Neuronal stem cell (in vitro differentiated cells): Measurements from ENCODE around the gene HAND2.

Source experiments
- DNase-seq: peaks from one replicate; pipeline ENCODE4 v3.0.0-alpha.2; 2013; ENCODE audit warnings: low spot score
- H2AFZ ChIP-seq: one replicate; pipeline ENCODE4 v1.6.1; 2013; ENCODE audit warnings: mild to moderate bottlenecking, low read length, inconsistent platforms
- H2AK5ac ChIP-seq: 2 replicates; pipeline ENCODE4 v1.6.1; 2013; ENCODE audit warnings: low read depth, mild to moderate bottlenecking, inconsistent platforms, low read length, moderate library complexity, mixed read lengths
- H2BK120ac ChIP-seq: 2 replicates; pipeline ENCODE4 v1.6.1; 2013; ENCODE audit warnings: low read depth, mild to moderate bottlenecking, inconsistent platforms, low read length, moderate library complexity, mixed read lengths
- H2BK12ac ChIP-seq: one replicate; pipeline ENCODE4 v1.6.1; 2013; ENCODE audit warnings: low read length, inconsistent platforms
- H2BK15ac ChIP-seq: 2 replicates; pipeline ENCODE4 v1.6.1; 2013; ENCODE audit warnings: mild to moderate bottlenecking, low read length, inconsistent platforms, mixed read lengths
- H2BK5ac ChIP-seq: one replicate; pipeline ENCODE4 v1.6.1; 2013; ENCODE audit warnings: inconsistent platforms, mild to moderate bottlenecking, low read length, moderate library complexity
- H3K14ac ChIP-seq: one replicate; pipeline ENCODE4 v1.6.1; 2013; ENCODE audit warnings: low read length, inconsistent platforms
- H3K18ac ChIP-seq: 2 replicates; pipeline ENCODE4 v1.6.1; 2013; ENCODE audit warnings: low read length, inconsistent platforms
- H3K23ac ChIP-seq: 2 replicates; pipeline ENCODE4 v1.6.1; 2013; ENCODE audit warnings: low read depth, mild to moderate bottlenecking, mixed read lengths, low read length, inconsistent platforms; ENCODE audit not compliant: poor library complexity
- H3K27ac ChIP-seq: replicated peaks from 3 replicates; pipeline ENCODE4 v1.5.1; 2013; ENCODE audit warnings: low read length, inconsistent platforms
- H3K27me3 ChIP-seq, 3 experiments: 2 replicates each; pipeline ENCODE4 v1.6.1; 2013; ENCODE audit warnings: low read length in 3 of 3, mild to moderate bottlenecking in 2 of 3, inconsistent platforms in 1 of 3, low read depth in 1 of 3, mixed read lengths in 1 of 3, moderate library complexity in 1 of 3; ENCODE audit not compliant: control insufficient read depth in 3 of 3, insufficient read depth in 3 of 3
- H3K36me3 ChIP-seq, 2 donors: replicated peaks in 1 of 2; 2 replicates each; pipeline ENCODE4 v1.6.1; 2013; ENCODE audit warnings: low read length in 2 of 2; ENCODE audit not compliant: control insufficient read depth in 2 of 2, insufficient read depth in 2 of 2
- H3K4ac ChIP-seq: 2 replicates; pipeline ENCODE4 v1.6.1; 2013; ENCODE audit warnings: inconsistent platforms, mild to moderate bottlenecking, low read length, moderate library complexity
- H3K4me1 ChIP-seq, 2 donors: 1 replicate in 1 of 2; 2 replicates in 1 of 2; pipeline ENCODE4 v1.6.1; 2013; ENCODE audit warnings: low read length in 2 of 2, low read depth in 1 of 2; ENCODE audit not compliant: control insufficient read depth in 2 of 2, insufficient read depth in 1 of 2
- H3K4me2 ChIP-seq: one replicate; pipeline ENCODE4 v1.6.1; 2013; ENCODE audit warnings: mild to moderate bottlenecking, low read length, inconsistent platforms; ENCODE audit not compliant: insufficient read depth, poor library complexity, severe bottlenecking
- H3K4me3 ChIP-seq, 2 donors: 2 replicates each; pipeline ENCODE4 v1.5.1; 2013; ENCODE audit warnings: low read length in 2 of 2, mild to moderate bottlenecking in 2 of 2, inconsistent platforms in 1 of 2, moderate library complexity in 1 of 2
- H3K79me1 ChIP-seq: one replicate; pipeline ENCODE4 v1.6.1; 2013; ENCODE audit warnings: low read depth, mild to moderate bottlenecking, inconsistent platforms, low read length, moderate library complexity
- H3K9ac ChIP-seq: one replicate; pipeline ENCODE4 v1.6.1; 2013; ENCODE audit warnings: mild to moderate bottlenecking, low read depth, low read length, inconsistent platforms; ENCODE audit not compliant: poor library complexity
- H3K9me3 ChIP-seq, 2 donors: replicated peaks in 1 of 2; 2 replicates each; pipeline versions ENCODE3 to v1.6.1; 2013; ENCODE audit warnings: low read length in 2 of 2, mild to moderate bottlenecking in 2 of 2, inconsistent platforms in 1 of 2, low read depth in 1 of 2, mixed read lengths in 1 of 2, moderate library complexity in 1 of 2; ENCODE audit not compliant: control insufficient read depth in 2 of 2, insufficient read depth in 1 of 2
- H4K8ac ChIP-seq: one replicate; pipeline ENCODE4 v1.6.1; 2013; ENCODE audit warnings: low read depth, mild to moderate bottlenecking, inconsistent platforms, low read length, moderate library complexity
- H4K91ac ChIP-seq: one replicate; pipeline ENCODE4 v1.6.1; 2013; ENCODE audit warnings: low read length, low read depth, mild to moderate bottlenecking, inconsistent platforms; ENCODE audit not compliant: poor library complexity
- WGBS, 2 donors: extraction: QIAGEN DNeasy Blood & Tissue Kit; methylation state at CpG; one replicate each; pipeline ENCODE4 v1.1.7; 2013; ENCODE audit warnings: missing lambda C conversion rate in 2 of 2, mixed read lengths in 1 of 2; ENCODE audit not compliant: insufficient read length in 2 of 2, insufficient replicate concordance in 1 of 2; ENCODE audit errors: extremely low coverage in 2 of 2; 5-methylcytosine and 5-hydroxymethylcytosine counted together

Gene HAND2

GRCh38 chr4:173516621-173517524 is 13.2 kb downstream of the HAND2 start:
- Histone ChIP-seq H2BK120ac (no peak overlapping the region), H3K9me3 (no peaks in the 10 kb centered on the region), H3K4me3 (no peak overlapping the region), H3K4ac (no peak overlapping the region), H4K91ac (no peak overlapping the region), H2AFZ (peak overlapping the region; percentile 69), H3K23ac (no peak overlapping the region), H3K4me2 (no peak overlapping the region), H2AK5ac (no peak overlapping the region), H2BK5ac (no peak overlapping the region), H3K36me3 (no peaks in the 10 kb centered on the region), H3K9ac (no peak overlapping the region), H2BK15ac (no peak overlapping the region), H3K14ac (no peak overlapping the region), H3K4me1 (peaks cover 2 to 3% of the 10 kb centered on the region in 2 donors), H2BK12ac (no peak overlapping the region), H4K8ac (no peak overlapping the region), H3K27me3 (peaks cover 55 to 100% (median 96%) of the 10 kb centered on the region in 3 experiments), H3K79me1 (no peaks in the 10 kb centered on the region), H3K27ac (no peak overlapping the region), H3K18ac (no peak overlapping the region)
- DNase-seq: no peak
- no CpG with 5 or more reads among the region's 48 CpGs for whole genome bisulfite sequencing, 2 donors

GRCh38 chr4:173515458-173515857 is 14.6 kb downstream of the HAND2 start:
- no peak overlapping the region for H2AFZ ChIP-seq
- H3K23ac ChIP-seq: no peak overlapping the region
- H3K4ac ChIP-seq: no peak overlapping the region
- H3K18ac ChIP-seq: no peak overlapping the region
- no peaks in the 10 kb centered on the region for H3K79me1 ChIP-seq
- no peak overlapping the region for H4K91ac ChIP-seq
- H3K4me1 ChIP-seq: no peaks in the 10 kb centered on the region
- H2BK12ac ChIP-seq: no peak overlapping the region
- no peak overlapping the region for H3K27ac ChIP-seq
- no peaks in the 10 kb centered on the region for H3K36me3 ChIP-seq
- no peak overlapping the region for H2BK5ac ChIP-seq
- no peak overlapping the region for H4K8ac ChIP-seq
- no peak overlapping the region for H2BK120ac ChIP-seq
- H3K9me3 ChIP-seq: peaks cover 2 to 4% of the 10 kb centered on the region in 2 donors
- no CpG with 5 or more reads among the region's 4 CpGs for WGBS, 2 donors
- no peak overlapping the region for H3K14ac ChIP-seq
- H3K4me3 ChIP-seq: no peak overlapping the region
- H3K4me2 ChIP-seq: no peak overlapping the region
- no peak overlapping the region for H2BK15ac ChIP-seq
- no peak overlapping the region for H2AK5ac ChIP-seq
- H3K9ac ChIP-seq: no peak overlapping the region
- peaks cover 50 to 98% (median 96%) of the 10 kb centered on the region in 3 experiments for H3K27me3 ChIP-seq
- no peak for DNase-seq

GRCh38 chr4:173514641-173515217 is 15.3 kb downstream of the HAND2 start:
- Histone ChIP-seq H3K79me1 (no peaks in the 10 kb centered on the region), H3K27me3 (peaks cover 48 to 98% (median 96%) of the 10 kb centered on the region in 3 experiments), H3K4me3 (no peak overlapping the region), H2BK120ac (no peak overlapping the region), H2AK5ac (no peak overlapping the region), H2BK5ac (no peak overlapping the region), H3K27ac (no peak overlapping the region), H4K8ac (no peak overlapping the region), H3K18ac (no peak overlapping the region), H4K91ac (no peak overlapping the region), H3K36me3 (no peaks in the 10 kb centered on the region), H2AFZ (no peak overlapping the region), H3K4me2 (no peak overlapping the region), H3K9me3 (peaks cover 2 to 9% of the 10 kb centered on the region in 2 donors), H3K4ac (no peak overlapping the region), H2BK15ac (no peak overlapping the region), H3K14ac (no peak overlapping the region), H3K23ac (no peak overlapping the region), H3K9ac (no peak overlapping the region), H2BK12ac (no peak overlapping the region), H3K4me1 (no peaks in the 10 kb centered on the region)
- no CpG with 5 or more reads among the region's 4 CpGs for WGBS, 2 donors
- DNase-seq: no peak

- no peak overlapping the region for H3K4me2 ChIP-seq
- no peaks in the 10 kb centered on the region for H3K36me3 ChIP-seq
- peaks cover 2 to 20% of the 10 kb centered on the region in 2 donors for H3K9me3 ChIP-seq
- no peaks in the 10 kb centered on the region for H3K79me1 ChIP-seq
- no peak overlapping the region for H3K4me3 ChIP-seq
- H2AK5ac ChIP-seq: no peak overlapping the region
- H4K8ac ChIP-seq: no peak overlapping the region
- no peak overlapping the region for H4K91ac ChIP-seq
- H2BK5ac ChIP-seq: no peak overlapping the region
- H3K23ac ChIP-seq: no peak overlapping the region
- no peak overlapping the region for H2BK120ac ChIP-seq
- no peak overlapping the region for H3K18ac ChIP-seq
- DNase-seq: no peak
- H2AFZ ChIP-seq: no peak overlapping the region
- no peak overlapping the region for H3K9ac ChIP-seq
- no peak overlapping the region for H3K14ac ChIP-seq
- H3K4ac ChIP-seq: no peak overlapping the region
- H3K27ac ChIP-seq: no peak overlapping the region
- H2BK15ac ChIP-seq: no peak overlapping the region
- H3K27me3 ChIP-seq: peaks cover 51 to 98% (median 96%) of the 10 kb centered on the region in 3 experiments
- H2BK12ac ChIP-seq: no peak overlapping the region
- peaks cover 0 to 2% of the 10 kb centered on the region in 2 donors for H3K4me1 ChIP-seq
Measured at GRCh38 chr4:173513651-173514050, 16.4 kb downstream of the HAND2 start.
